ENCODE data around the gene TNKS1BP1. TPM values are rescaled to one million over a fixed set of nuclear protein-coding genes. Genes with fewer than 3 reads are reported as not detected.

Gene TNKS1BP1
- total RNA-seq (2022; extraction: Qiagen RNA extraction), result 71.3 to 92.2 TPM (median 88.9 TPM) in 5 replicates

GRCh38 chr11:57324886-57325734 lies at the start of gene TNKS1BP1:
TSS of gene TNKS1BP1 (minus strand) at chr11:57324952. CDS start at chr11:57321885, 3,067 bp downstream.

GRCh38 chr11:57338142-57338541 lies 13.4 kb upstream of the TNKS1BP1 start, which contains the start of gene P2RX3:
TSS of gene P2RX3 (plus strand) at chr11:57338352. CDS start at chr11:57338551, 199 bp downstream.

GRCh38 chr11:57335343-57336110 lies 10.8 kb upstream of the TNKS1BP1 start, which contains the start of gene SSRP1:
TSS of gene SSRP1 (minus strand) at chr11:57335892. CDS start at chr11:57335121, 771 bp downstream.

Other genes starting within 250 kb of the TNKS1BP1 start
- 0.01 TPM in 1 of 5 replicates, not detected in the others for gene LRRC55, start 143.0 kb downstream of the TNKS1BP1 start, total RNA-seq (2022; extraction: Qiagen RNA extraction)
- gene APLNR, start 87.7 kb downstream of the TNKS1BP1 start, total RNA-seq (2022; extraction: Qiagen RNA extraction), result 0.03 TPM in 2 of 5 replicates, not detected in the others
- gene SSRP1, start 10.9 kb upstream of the TNKS1BP1 start, total RNA-seq (2022; extraction: Qiagen RNA extraction), result 201 to 250 TPM (median 217 TPM) in 5 replicates
- 0.09 to 0.37 TPM (median 0.14 TPM) in 4 of 5 replicates, not detected in the other for gene P2RX3, start 13.4 kb upstream of the TNKS1BP1 start, total RNA-seq (2022; extraction: Qiagen RNA extraction)
- gene PRG3, start 56.2 kb upstream of the TNKS1BP1 start, total RNA-seq (2022; extraction: Qiagen RNA extraction), result not detected in 5 replicates
- gene PRG2, start 65.7 kb upstream of the TNKS1BP1 start, total RNA-seq (2022; extraction: Qiagen RNA extraction), result not detected in 5 replicates
- 0.27 to 1.0 TPM (median 0.33 TPM) in 5 replicates for gene SLC43A3, start 102.2 kb upstream of the TNKS1BP1 start, total RNA-seq (2022; extraction: Qiagen RNA extraction)
- 44.0 to 92.2 TPM (median 83.4 TPM) in 5 replicates for gene RTN4RL2, start 135.6 kb upstream of the TNKS1BP1 start, total RNA-seq (2022; extraction: Qiagen RNA extraction)
- gene SLC43A1, start 190.8 kb upstream of the TNKS1BP1 start, total RNA-seq (2022; extraction: Qiagen RNA extraction), result 2.2 to 3.0 TPM (median 2.5 TPM) in 5 replicates
- 148 to 174 TPM (median 157 TPM) in 5 replicates for gene TIMM10, start 205.8 kb upstream of the TNKS1BP1 start, total RNA-seq (2022; extraction: Qiagen RNA extraction)
- not detected in 5 replicates for gene SMTNL1, start 212.6 kb upstream of the TNKS1BP1 start, total RNA-seq (2022; extraction: Qiagen RNA extraction)
- 36.8 to 45.5 TPM (median 44.8 TPM) in 5 replicates for gene UBE2L6, start 242.7 kb upstream of the TNKS1BP1 start, total RNA-seq (2022; extraction: Qiagen RNA extraction)